GM18526 (cell line): Measurements from ENCODE around the gene SCNN1B.

Experiments
- POLR2A ChIP-seq: IDR thresholded peaks from 3 replicates; pipeline ENCODE4 v1.6.1; 2011; ENCODE audit not compliant: insufficient read length; ENCODE audit errors: extremely low read depth

Gene SCNN1B

DNA sequence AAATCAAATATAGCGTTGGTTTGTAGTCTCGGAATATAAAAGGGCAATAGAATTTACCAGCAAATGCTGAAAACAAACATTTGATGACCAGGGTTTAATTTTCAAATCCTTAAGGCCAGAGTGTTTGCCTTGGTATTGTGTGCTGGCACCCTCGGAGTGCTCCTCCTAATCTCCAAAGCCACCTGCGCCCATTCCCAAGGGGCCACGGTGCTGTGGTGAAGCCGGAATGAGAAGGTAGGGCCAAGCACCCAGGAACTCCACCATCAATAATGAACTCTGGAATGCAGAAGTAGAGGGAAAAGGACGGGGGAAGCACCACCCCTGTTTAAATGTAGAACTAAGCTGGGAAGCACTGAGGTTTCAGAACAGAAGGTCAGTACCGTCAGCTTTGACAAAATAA, 99.0 kb downstream of the SCNN1B start:
- TF ChIP-seq POLR2A = no peak

DNA sequence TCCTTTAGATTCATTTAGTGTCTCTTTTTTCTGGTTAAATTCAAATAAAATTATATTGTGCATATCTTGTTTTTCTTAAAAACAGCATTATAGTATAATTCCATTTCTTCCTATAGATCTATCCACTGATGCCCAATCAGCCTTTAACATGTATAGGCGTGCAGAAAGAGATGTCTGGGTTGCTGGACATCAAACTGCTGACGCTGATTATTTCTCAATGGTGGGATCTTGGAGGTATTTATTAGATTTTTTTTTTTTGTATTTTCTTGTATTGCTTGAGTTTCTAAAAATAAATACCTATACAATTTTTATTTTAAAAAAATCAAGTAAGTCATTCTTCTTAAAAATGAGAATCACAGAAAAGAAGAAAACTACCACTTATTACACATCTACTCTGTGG, 100.0 kb downstream of the SCNN1B start:
- TF ChIP-seq POLR2A = no peak

DNA sequence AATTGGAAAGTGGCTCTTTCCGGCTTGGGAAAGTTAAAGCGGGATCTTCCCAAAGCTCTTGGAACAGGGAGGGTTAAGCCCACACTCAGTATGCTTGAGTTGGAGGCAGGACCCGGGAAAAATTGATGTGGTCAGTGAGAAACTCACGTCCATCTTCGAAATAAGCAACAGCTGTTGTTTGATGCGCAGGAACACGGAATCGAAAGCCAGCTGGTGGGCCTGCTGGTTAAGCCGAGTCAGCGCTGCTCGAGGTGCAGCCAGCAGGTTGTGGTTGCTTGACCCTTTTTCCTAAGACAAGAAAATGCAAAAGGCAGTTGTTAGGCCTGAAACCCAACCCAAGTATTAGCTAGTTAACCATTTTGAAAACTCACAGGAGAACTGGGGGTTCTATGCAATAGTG, 101.4 kb downstream of the SCNN1B start:
- no peak for TF ChIP-seq POLR2A

DNA sequence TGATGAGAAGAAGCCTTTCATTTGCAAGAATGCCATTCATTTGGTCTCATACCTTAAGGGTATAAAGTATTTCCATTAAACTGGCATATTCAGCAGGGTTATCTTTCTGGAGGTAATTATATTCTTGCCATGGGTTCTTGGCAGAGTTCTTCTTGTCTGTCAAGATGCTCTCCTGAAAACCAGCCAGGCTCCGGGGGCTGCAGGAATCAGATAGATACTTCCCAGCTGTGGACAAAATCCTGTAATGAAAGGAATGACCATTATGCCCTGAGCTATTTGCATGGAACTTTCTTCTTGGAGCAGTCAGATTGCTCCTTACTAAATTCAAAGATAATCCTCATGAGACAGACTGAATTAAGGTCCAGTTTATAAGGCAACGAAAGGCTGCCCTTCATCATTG, 103.9 kb downstream of the SCNN1B start:
- no peak for TF ChIP-seq POLR2A

DNA sequence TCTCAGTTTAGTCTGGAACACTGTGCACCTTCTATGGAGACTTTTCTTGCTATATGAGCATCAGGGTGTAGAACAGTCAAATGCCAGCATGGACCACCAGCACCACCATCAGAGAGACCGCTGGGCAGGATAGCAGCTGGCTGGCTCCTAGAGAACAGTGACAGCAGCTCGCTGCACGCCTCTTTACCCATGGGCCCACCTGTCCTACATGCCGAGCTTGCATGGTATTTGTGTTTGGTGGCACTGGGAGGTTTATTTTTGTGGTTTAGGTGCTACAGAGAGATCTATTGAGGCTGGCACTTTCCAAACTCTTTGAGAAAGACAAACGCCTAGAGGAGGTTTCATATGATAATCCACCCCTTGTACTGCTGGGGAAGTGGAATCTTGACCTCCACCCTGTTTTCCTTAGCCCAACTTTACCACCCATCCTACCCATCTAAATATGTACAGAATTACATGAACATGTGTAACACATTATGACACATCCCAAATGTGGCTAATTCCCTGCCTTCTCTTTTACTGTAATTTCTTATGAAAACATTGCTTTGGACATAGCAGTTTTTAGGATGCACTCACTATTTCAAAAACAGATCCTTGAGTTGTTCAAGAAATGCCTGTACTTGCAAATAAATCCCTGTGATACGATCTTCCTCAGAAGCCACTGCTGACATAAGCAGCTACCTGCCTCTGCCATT, 104.6 kb downstream of the SCNN1B start:
- TF ChIP-seq POLR2A = no peak

DNA sequence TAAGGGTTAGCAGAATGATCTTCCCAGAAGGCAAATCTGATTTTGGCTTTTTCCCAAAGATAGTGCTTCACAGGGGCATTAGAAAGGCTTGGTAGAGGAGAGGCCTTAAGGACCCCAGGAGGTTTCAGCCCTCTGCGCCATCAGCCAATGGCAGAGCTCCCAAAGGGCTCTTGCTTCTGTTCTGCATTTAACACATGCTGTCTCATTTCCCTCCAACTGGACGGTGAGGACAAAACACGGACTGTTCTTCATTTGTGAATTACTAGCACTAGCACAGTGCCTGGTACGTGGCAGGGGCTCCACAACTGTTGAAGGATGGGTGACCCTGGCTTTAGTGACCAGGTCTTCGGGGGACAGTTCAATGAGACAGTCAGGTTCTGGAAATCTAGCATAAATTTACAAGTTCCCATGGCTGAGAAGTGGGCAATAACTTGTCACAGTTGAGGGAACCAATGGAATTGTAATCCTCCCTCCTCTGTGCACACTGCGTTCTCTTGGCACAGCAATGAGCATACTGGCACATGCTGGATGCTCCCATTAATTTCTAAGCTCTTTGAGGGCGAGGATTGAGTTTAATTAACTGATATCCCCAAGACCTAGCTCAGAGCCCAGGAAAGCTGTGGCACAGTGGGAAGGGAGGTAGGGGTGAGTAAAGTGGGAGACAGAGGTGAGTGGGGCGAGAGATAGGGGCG, 105.5 kb downstream of the SCNN1B start:
- no peak for TF ChIP-seq POLR2A

DNA sequence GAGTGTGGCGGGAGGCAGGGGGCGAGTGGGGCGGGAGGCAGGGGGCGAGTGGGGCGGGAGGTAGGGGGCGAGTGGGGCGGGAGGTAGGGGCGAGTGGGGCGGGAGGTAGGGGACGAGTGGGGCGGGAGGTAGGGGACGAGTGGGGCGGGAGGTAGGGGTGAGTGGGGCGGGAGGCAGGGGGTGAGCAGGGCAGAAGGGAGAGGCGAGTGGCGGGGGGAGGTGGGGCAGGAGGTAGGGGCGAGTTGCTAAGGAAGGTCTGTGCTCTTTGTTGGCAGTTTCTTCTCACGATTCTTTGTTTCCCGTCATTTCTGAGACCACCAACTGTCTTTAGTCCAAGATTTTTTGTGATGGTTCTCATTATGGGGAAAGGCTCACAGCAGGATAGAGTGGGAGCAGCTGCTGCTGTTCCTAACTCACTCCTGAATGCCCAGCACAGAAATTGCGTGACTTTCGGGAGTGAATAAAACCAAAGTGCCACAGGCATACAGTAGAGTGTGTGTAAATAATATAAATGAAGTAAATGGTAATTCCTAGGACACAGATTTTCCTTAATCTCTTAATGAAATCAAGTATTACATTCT, 106.2 kb downstream of the SCNN1B start:
- TF ChIP-seq POLR2A = no peak

DNA sequence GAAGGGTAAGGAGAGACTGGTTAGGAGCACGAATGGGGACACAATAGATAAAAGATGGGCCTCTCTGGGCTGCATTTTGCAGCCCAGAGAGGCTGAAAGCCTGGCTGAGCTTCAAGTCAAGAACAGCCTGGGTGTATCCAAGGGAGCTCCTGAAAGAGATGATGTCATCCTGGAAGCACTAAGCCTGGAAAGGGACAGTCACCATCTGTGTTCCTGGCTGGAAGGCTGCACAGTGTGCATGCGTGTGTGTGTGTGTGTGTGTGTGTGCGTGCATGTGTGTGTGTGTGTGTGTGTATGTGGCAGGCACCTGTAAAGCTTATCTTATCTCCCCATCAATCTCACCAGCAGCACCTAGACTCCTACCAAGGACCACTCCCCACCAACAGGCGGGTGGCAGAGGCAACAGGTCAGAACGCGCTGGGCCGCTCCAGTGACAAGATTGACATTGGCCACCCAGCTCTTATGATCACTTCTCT, 106.8 kb downstream of the SCNN1B start:
- TF ChIP-seq POLR2A = no peak

DNA sequence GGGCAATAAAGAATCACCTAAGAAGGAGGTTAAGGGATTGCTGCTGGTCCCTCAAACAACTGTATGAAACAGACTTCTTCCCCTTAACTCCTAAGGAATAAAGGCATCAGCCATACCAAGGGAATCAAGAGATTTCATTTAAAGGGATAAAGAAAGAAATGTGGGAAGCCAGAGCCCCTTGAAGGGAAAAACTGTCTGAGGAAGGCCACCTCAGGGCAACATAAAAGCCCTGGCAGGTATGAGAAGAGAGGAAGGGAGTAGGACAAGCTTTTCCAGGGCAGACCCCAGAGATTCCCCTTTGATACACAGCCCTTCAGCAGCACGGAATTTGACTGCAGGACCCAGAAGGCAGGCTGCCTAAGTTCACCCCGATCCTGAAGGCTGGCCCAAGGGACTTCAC, 107.4 kb downstream of the SCNN1B start:
- no peak for TF ChIP-seq POLR2A

DNA sequence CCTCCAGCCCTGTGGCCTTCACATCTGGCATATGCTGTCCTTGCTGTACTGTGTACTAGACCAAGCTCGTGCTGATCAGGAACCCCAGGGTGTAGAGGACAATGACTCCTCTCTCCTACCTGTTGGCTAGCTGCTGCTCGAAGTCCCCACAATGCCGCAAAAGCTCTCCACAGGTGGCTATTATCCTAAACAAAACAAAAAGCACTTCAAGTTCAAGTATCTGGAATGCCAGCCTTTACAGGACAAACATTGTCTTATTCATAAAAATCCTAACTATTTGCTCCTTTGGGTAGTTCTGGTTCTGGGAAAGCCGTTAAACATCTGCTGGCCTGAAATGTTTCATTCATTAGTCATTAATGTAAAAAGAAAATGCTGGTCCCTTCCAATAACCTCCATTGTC, 108.1 kb downstream of the SCNN1B start:
- no peak for TF ChIP-seq POLR2A

DNA sequence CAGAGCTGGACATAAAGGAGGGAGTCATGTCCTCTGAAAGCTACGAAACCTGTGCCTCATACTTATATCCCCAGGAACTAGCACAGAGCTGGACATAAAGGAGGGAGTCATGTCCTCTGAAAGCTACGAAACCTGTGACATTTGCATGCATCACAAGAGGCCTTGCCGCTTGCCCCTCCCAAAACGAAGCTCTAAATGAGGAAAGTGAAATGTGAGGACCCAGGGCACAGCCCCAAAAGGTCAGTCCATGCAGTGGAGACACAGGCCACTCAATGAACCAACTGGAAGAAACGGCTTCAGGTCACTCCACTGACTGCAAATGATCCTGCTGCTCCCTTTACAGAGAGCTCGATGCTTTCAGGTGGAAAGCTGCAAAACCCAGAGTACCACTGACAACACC, 112.6 kb downstream of the SCNN1B start:
- no peak for TF ChIP-seq POLR2A

DNA sequence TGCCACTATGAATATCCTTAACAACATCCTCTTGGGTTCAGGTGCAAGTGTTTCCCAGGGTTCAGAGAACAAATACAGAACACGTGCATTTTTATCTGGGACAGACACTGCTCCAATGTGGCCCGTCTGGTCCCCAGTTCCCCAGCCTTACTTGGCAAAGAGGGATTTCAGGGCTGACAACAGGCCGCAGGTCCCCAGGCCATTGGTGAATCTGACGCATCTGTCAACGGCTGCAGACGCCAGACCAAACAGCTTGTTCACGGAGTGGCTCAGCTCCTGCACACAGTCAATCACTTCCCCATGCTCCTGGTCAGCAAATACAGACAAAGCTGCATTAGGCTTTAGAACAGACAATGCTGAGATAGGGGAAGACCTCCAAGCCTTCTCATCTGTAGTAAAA, 114.7 kb downstream of the SCNN1B start:
- no peak for TF ChIP-seq POLR2A

DNA sequence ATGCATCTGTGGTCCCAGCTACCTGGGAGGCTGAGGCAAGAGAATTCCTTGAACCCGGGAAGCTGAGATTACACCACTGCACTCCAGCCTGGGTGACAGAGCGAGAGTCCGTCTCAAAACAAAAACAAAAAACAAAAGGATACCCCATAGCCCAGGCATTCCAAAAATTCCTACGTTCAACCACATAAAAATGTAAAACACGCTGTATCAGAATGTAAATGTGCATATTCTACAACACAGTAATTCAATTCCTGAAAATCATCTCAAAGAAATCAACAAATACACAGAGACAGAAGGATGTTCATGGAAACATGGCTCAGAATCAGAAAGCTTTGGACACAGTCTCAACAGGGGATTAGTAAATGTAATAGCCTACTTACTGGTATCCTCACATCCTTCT, 117.9 kb downstream of the SCNN1B start:
- no peak for TF ChIP-seq POLR2A

DNA sequence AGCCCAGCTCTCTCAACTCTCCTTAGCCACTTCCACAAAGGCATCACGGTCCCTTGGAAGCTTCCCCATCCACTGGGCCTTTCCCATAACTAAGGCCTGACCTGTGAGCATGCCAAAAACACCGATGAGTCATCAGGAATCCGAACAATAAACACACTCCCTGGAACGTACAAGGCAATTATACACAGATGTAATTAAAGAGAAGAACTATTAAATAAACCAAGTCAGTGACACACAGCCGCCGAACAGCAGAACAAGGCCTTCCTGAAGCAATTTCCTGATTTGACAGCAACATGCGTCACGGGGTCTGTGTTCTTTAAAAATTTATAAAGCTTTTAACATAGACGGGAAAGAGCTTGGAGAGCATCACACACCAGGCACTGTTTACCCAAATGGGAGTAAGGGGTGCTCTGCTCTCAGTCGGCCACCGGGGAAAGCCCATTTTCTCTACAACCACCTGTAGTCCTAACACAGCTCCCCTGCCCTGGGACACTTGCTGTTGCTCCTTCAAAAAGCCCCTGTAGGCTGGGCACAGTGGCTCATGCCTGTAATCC, 121.5 kb downstream of the SCNN1B start:
- no peak for TF ChIP-seq POLR2A

DNA sequence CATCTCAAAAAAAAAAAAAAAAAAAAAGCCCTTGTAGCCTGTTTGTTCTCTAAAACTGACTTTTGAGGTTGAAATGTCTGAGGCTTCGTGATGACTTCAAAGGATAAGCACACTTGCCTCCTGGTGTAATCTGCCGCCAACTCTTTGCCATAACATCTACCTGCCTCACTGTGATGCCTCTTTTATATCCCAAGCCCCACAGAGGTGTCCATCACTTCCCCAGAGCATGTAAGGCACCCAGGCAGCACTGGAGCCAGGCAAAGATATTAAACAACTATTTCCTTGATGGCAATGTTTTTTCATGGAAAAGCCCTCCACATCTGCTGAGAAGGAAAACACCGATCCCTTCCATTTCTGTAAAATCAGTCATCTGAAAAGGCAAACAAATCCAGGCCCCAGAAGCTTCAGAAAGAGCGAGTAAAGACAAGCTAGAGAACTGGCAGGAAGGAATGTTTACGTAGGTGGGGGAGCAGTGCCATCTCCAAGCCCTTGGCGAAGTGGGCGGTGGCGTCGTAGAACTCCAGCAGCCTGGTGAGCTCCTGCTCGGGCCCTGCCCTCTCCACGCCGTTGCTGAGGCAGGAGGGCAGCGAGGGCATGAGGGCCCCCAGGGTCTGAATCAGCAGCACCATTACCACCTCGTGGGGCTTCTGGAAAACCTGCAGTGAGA, 122.3 kb downstream of the SCNN1B start:
- no peak for TF ChIP-seq POLR2A

DNA sequence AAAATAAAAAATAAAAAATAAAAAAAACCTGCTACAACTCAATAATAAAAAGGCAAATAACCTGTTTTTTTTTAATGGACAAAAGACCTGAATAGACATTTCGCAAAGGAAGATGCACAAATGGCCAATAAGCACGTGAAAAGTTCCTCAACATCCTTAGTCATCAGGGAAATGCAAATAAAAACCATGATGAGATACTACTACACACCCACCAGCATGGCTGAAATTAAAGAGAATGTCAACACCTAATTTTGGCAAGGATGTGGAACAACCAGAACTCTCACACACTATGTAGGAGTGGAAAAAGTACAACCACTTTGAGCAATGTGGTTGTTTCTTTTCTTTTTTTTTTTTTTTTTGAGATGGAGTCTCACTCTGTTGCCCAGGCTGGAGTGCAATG, 126.2 kb downstream of the SCNN1B start:
- TF ChIP-seq POLR2A = no peak
